ENCODE measurements around the gene PCSK7.
A peak's percentile ranks its signal among the peaks of the same experiment; 100 is the strongest.
"Not testable (repeated sequence)": the region's sequence is repeated elsewhere in the genome, so short reads cannot be mapped to it uniquely, and the experiment has no call there.

The PCSK7 gene

DNA sequence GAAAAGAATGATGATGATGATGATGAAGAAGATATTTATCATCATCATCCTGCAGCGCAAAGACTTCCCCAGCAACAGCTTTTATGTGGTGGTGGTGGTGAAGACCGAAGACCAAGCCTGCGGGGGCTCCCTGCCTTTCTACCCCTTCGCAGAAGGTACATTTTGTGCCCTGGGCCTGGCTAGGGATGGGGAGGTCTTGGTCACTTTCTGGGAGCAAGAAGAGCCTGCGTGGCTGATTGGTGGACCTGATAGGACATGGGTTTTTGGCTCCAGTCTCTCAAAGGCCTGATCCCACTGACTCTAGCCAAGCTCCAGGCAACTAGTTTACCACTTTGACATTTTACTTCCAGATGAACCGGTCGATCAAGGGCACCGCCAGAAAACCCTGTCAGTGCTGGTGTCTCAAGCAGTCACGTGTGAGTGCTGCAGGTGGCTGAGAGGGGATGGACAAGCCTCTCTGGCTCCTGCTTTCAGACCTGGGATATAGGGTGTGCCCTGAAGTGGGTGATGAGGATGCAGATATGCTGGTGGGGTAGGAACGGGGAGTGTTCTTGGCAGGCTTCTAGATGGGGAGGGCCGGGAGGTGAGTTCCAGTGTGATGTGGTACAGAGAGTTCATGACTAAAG lies 48.0 kb downstream of the PCSK7 start:
- no peak for DNase-seq (ENCODE audit: low read depth, low spot score)

DNA sequence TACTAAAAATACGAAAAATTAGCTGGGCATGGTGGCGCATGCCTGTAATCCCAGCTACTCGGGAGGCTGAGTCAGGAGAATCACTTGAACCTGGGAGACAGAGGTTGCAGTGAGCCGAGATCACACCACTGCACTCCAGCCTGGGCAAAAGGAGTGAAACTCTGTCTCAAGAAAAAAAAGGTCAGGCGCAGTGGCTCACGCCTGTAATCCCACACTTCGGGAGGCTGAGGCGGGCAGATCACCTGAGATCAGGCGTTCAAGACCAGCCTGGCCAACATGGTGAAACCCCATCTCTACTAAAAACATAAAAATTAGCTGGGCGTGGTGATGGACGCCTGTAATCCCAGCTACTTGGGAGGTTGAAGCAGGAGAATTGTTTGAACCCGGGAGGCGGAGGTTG lies 48.7 kb downstream of the PCSK7 start:
- not testable (repeated sequence) for DNase-seq (ENCODE audit: low read depth, low spot score)

DNA sequence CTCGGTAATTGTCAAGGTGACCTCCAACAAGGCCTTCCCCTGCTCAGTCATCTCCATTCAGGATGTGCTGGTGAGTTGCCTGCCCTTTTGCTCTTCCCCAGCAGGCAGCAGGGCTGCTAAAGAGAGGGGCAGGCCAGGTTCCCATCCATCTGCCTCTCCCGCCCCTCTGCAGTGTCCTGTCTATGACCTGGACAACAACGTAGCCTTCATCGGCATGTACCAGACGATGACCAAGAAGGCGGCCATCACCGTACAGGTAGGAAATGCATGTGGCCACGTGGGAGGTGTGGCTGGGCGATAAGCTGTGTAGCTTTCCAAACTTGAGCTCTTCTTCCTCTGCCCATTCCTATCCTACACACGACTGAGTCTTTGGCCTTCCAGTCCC lies 49.3 kb downstream of the PCSK7 start:
- no peak for DNase-seq (ENCODE audit: low read depth, low spot score)

DNA sequence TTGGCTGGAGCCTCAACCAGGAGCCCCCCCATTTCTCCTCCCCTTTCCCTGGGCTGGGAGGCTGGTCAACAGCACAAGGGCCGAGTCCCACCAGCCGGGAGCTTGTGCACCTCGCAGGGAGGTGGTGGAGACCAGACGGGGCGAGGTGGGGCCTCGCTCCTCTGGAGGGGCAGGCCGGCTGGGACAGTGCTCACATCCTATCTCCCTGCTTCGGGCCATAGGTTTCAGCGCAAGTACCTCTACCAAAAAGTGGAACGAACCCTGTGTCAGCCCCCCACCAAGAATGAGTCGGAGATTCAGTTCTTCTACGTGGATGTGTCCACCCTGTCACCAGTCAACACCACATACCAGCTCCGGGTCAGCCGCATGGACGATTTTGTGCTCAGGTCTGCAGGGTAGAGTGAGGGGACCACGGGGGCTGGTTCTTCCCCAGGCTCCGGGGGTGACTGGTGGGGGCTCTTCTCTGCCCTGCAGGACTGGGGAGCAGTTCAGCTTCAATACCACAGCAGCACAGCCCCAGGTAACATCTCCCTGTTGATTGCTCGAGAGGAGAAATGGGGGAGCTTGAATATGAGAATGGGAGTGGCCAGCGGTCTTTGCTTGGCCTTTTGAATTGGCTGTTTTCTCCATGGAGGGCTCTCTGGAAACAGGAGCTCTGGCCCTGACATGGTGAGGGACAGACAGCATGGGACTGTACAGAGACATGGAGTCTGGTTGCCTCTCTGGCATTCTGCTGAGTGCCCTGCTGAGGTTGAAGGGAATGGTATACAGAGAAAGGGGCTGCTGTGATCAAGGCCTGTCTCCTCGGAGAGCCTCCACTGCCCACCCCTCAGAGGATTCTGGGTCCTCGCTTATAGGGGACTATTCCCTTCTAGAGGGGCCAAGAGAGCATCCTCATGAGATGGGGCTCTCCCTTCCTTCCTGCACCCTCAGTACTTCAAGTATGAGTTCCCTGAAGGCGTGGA lies 50.0 kb downstream of the PCSK7 start:
- no peak for DNase-seq (ENCODE audit: low read depth, low spot score)

DNA sequence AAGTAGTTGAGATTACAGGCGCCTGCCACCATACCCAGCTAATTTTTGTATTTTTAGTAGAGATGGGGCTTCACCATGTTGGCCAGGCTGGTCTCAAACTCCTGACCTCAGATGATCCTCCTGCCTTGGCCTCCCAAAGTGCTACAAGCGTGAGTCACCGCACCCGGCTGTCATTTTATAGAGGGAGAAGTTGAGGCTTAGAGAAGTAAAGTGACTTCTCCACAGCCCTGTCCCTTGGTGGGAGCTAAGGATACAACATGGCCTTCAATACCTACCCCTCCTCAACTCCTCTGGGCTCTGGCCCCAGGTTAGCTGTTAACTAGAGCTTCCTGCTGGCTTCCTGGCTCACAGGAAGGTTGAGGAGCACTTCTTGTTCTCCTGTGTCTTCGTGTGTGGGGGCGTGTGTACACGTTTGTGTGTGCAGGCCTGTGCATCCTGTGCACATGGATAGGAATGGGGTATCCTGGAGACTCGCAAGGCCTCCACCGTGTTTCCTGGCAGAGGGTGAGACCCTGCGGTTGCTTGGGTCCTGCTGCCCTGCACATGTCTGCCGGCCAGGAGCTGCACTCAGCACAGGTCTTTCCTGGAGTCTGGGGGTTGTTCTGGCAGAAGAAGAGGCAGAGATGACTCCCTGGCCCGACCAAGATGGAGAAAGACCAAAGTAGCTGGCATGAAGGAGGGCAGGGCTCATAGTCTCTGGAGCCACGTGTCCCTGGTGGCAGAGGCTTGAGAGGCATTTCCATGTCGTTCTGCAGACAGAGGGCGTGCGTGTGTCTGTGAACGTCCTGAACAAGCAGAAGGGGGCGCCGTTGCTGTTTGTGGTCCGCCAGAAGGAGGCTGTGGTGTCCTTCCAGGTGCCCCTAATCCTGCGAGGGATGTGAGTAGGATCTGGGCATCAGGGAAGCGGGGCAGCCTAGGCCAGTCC lies 51.0 kb downstream of the PCSK7 start:
- no peak for DNase-seq (ENCODE audit: low read depth, low spot score)

DNA sequence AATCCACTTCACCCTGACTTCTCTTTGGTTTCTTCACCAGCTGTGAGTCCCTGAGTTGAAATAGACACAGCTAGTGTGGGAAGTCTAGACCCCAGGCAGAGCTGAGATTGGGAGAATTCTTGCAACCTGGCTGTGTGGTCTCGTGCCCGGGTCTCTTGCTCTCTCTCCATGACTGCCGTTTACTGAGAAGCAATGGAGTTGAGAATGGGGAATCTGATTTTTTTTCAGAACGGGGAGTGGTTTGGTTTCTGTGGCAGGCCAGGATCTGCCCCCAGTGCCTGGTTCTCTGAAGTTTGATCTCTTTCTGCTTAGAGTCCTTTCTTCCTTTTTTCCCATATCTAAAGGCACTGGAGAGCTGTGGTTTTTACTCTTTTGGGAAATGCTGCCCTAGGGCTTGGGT lies 51.9 kb downstream of the PCSK7 start:
- no peak for DNase-seq (ENCODE audit: low read depth, low spot score)

DNA sequence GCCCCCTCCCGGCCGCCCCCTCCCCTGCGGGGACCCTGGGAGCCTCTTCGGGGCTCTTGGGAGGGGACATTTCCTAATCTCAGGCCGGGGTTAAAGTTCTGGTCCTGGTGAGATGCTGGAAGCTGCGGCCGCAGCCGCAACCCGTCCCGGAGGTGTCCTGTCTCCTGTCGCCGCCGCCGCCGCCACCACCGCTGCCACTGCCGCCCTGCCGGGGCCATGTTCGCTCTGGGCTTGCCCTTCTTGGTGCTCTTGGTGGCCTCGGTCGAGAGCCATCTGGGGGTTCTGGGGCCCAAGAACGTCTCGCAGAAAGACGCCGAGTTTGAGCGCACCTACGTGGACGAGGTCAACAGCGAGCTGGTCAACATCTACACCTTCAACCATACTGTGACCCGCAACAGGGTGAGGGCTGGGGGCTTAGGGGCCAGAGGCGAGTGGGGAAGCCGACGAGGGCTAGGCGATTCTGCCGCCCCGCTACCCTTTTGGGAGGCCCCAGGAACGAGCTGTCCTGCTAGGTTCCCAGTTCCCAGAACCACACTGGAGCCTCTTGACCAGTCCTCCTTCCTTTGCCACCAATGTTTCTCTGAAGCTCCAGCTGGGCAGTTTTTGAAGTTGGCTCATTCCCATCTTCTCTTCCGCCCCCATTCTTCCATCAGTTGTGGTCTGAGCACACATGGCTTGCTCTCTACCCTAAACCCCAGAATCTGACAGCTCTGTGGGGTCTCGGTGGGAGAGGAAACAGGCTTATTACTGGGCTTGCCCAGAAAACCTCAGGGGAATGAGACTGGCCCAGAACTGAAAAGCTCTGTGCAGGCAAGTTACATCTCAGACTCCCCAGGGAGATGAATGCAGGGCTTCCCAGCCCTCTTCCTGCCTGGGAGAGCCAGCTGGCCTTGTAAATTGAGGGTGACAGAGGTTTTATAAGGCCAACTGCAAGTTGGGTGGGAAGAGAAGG lies 52.5 kb downstream of the PCSK7 start:
- DNase-seq (ENCODE audit: low read depth, low spot score) = no peak

DNA sequence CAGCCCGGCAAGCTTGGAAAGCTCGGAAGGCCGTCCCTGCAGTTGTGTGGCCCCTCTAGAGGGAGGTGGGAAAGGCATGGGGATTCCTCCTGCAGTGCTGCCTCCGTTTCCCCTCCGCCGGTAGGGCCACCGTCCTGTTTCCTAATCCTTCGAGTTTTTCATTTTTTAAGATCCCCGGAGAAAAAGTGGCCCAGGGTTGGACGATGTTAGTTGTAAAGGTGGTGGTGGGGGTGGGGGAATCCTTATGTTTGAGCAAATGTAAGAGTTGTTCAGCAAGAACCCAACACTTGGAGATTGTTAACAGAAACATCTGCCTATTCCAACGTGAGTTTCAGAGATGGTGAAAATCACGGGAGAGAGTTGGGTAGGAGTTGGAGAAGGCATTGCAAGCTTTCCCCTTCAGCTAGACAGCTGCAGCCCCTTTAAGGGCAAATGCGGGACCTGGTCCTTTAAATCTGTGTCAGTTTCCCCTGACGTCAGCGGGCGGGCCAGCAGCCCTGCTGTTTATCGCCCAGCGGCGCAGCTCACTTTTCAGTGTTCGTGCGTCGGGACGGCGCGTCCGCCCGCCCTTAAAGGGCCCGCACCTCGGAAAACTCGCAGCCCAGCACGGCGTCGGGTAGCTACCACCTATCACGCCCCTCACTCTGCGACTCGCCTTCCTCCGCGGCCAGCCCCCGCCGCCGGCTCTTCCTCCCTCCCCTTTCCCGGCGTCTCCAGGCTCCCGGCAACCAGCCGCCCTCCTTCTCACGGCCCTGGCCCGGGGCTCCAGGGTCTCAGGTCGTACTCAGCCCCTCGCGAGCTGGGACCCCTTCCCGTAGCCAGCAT lies 53.5 kb downstream of the PCSK7 start, which contains the start of gene SIDT2:
Gene SIDT2 (plus strand): TSS at position 534 of the 825 bp plus-strand sequence. CDS start 521 bp downstream, outside the sequence.
- DNase-seq (ENCODE audit: low read depth, low spot score) = peak; percentile 89

DNA sequence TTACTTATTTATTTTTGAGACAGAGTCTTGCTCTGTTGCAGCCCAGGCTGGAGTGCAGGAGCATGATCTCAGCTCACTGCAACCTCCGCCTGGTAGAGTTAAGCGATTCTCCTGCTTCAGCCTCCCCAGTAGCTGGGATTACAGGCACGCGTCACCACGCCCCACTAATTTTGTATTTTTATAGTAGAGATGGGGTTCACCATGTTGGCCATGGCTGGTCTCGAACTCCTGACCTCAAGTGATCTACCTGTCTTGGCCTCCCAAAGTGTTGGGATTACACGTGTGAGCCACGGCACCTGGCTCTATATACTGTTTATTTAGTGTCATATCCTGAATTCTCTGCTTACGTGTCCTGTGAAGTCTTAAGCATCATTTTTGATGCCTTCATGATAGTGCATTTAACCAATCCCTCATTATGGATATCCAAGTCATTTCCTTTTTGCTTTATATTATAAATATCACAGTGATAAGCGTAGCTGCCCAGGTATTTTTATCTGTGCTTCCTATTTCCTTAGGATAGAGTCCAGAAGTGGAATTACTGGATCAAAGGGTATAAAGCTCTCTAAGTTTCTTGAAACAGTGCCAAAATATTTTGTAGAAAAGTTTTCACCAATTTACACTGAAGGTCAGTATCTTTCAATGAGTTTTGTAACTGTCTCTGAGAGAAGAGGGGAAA lies 54.2 kb downstream of the PCSK7 start:
- no peak for DNase-seq (ENCODE audit: low read depth, low spot score)

DNA sequence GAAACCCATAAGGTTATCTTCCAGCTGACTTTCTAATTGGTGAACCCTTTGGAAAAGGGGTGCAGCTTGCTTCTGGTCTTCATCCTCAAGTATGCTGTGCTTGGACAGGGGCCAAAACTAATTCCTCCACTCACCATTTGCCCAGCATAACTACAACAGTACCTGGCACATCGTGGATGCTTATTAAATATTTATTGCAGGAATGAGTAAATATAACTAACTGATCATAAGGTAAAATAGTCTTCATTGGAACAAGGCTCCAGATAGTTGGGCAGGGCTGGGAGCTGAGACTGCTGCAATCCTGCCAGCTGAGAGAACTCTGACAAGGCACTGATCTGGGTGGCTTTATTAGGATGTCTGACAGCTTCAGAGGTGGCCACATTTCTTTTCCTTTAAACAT lies 55.7 kb downstream of the PCSK7 start:
- DNase-seq (ENCODE audit: low read depth, low spot score) = no peak

DNA sequence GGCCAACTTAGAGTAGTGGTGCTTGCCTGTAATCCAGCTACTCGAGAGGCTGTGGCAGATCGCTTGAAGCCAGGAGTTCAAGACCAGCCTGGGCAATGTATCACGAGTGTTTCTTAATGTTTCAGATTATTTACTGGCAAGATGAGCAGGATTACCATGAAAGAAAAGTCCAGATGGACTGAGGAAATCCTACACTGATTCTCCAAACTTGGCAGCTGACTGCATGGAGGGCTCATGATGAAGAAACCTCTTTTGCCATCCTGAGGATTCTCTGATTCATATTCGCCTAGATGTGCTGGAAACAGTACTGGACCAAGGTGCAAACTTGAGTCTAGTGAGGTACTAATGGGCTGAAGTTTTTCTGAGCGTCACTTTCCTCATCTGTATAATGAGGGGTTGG lies 56.1 kb downstream of the PCSK7 start:
- no peak for DNase-seq (ENCODE audit: low read depth, low spot score)

DNA sequence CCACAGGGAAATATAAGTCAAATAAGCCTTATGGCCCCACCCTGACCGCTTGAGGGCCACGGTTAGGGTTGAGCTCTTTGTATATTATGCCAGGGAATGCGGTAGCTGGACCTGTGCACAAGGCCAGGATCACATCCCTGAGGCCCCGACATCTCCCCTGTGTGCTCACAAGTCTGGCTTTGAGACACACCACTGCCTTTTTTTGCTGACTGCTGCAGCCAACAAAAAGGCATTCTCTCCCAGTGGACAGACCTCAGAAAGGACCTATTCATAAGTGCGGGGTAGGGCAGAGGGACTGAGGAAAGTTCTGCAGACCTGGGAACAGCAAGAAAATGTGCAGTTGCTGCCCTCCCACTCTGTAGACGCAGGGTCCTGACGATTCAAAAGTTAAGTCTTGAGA lies 56.8 kb downstream of the PCSK7 start:
- no peak for DNase-seq (ENCODE audit: low read depth, low spot score)

DNA sequence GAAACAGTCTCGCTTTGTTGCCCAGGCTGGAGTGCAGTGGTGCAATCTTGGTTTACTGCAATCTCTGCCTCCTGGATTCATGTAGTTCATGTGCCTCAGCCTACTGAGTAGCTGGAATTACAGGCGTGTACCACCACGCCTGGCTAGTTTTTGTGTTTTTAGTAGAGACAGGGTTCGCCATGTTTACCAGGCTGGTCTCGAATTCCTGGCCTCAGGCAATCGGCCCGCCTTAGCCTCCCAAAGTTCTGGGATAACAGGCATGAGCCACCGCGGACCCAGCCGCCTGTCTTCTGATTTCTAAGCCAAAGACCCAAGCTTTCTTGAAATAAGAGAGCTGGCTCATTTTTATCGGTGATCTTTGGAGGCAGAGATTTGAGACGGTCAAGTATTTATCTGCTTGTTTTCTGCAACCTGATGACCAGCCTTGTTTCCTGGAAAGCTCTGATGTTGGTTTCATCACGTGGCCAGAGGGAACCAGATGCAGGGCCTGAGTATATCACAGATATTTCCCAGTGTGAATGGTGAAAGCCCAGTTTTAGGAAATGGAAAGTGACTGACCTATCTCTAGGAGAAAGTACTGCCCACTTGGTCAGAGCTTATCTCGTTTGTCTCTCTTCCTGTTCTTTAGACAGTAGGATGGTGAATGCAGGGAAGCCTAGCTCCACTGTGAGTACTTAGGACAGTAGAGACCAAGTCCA lies 59.0 kb downstream of the PCSK7 start:
- no peak for DNase-seq (ENCODE audit: low read depth, low spot score)

DNA sequence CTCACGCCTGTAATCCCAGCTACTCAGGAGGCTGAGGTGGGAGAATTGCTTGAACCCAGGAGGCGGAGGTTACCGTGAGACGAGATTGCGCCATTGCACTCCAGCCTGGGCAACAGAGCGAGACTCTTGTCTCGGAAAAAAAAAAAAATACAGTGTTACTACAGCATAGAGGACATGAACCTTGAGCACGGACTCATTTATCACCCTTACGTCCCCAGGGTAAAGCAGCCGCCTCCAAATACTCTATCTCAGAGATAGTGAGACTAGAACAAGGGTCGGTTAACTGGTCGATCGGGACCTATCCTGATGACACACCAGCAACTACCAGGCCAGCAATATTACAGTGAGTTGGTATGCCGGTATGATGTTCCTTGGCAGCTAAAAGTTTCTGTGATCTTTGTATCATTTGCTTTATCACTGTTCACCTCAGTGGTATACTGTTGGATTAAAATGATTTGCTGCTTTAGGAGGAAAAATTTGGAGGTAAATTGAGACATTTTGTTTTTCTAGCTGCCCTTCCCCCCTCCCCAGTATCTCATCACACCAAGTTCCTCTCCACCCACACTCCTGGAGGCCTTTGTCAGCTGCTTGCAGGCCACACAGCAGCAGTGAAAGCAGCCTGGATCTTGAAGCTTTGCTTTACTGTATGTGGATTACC lies 60.3 kb downstream of the PCSK7 start:
- DNase-seq (ENCODE audit: low read depth, low spot score) = no peak

DNA sequence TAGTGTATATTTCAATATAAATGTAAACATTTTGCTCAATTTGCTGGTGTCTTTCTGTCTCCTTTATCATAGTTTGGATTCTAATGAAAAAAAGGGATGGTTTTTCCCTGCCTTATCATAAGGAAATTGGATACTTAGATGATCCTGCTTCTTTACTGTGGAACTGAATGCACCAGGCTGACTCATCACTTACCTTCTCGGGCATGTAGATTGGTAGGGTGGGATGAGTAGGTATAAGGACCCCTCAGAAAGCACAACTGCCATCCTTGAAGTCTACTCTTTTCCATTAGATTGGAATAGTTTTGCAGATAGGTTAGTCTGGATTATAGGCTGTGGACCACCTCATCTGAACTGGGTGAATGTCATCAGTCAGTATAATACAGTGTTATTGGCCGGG lies 60.9 kb downstream of the PCSK7 start:
- DNase-seq (ENCODE audit: low read depth, low spot score) = no peak

DNA sequence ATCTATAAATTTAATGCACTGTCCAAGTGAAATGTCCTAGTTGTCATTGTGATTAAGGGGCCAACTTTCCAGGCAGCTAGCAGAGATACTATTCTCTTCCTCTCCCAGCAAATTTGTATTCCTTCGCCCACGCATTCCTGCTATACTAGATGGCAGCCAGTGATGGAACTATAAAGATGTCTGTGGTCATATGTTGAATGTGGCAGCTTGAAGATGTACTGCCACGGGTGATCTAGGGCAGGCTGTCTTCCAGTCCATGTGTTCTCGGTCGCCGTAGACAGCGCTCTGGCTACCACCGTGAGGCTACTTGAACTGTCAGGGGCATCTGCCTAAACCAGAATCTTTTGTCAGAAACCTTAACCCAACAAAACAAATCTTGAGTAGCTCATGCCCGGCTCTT lies 61.7 kb downstream of the PCSK7 start:
- no peak for DNase-seq (ENCODE audit: low read depth, low spot score)

DNA sequence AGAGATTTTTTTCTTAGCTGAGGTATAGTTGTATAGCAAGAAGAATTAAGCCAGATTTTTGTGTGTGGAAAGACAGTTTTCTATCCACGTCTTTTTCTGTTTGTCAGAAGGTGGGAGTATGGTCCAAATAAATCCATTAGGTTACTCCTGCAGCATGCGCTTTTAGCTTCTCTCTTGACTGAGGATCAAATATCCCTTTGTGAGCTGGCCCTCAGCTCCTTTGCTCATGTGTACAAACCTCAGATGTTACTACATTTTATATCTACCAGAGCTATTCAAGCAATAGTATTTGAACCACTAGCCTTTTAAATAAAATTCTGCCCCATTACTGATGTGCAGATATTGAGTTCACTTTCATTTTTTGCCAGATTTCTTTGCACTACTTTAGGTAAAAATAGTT lies 62.1 kb downstream of the PCSK7 start:
- DNase-seq (ENCODE audit: low read depth, low spot score) = no peak

DNA sequence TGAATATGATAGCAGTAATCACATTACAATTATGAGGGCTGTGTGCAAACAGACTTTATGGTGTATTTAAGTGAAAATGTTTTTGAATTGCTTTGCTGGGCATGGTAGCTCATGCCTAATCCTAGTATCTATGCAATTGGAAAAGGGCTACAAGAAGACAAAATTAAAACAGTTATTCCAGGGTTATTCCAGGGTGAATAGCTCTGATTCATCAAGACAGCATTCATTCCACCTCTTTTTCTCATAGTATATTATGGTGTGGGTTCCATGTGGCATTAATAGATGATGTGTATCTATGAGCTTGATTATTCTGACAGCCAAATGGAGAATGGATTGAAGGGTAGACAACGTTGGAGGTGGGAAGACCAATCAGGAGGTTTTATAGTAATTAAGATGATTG lies 65.4 kb downstream of the PCSK7 start:
- no peak for DNase-seq (ENCODE audit: low read depth, low spot score)
